ENCODE results near the gene HSPA6.
A peak's percentile ranks its signal among the peaks of the same experiment; 100 is the strongest.
"Not testable (repeated sequence)": the region's sequence is repeated elsewhere in the genome, so short reads cannot be mapped to it uniquely, and the experiment has no call there.

HSPA6 gene

DNA sequence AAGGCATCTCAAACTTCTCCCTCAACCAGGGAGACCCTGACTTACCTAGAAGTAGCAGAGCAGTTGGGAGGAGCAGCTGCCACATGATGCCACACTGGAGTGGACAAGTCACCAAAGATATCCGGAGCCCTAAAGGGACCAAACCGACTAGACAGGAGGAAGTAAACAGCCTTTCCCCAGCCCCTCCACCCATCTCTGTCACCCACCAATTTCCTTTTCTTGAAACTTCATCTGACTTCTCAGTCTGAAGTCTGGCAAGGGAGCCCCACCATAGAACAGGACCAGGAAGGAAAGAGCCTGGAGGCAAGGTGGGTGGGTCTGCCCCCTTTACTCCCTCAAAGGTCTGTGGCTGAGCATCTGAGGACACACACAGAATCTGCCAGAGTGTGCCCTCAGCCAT is 25.3 kb downstream of the HSPA6 start, which contains the start of gene FCGR3A:
FCGR3A (minus strand) TSS at position 167 of the 400 bp plus-strand sequence; CDS start at position 85, 82 bp downstream.
- FAIRE-seq (no peak), DNase-seq (ENCODE audit: insufficient read length) (no peak)
- TF ChIP-seq POLR2A (IDR thresholded peaks at IDR 0.05; ENCODE audit: low read depth, low read length) = no peak
- no peak for TF ChIP-seq POLR2AphosphoS5 (IDR thresholded peaks at IDR 0.05; ENCODE audit: low read depth, low read length)
- no peak for TF ChIP-seq TAF1 (IDR thresholded peaks at IDR 0.05; ENCODE audit: borderline replicate concordance, low read depth, low read length)

DNA sequence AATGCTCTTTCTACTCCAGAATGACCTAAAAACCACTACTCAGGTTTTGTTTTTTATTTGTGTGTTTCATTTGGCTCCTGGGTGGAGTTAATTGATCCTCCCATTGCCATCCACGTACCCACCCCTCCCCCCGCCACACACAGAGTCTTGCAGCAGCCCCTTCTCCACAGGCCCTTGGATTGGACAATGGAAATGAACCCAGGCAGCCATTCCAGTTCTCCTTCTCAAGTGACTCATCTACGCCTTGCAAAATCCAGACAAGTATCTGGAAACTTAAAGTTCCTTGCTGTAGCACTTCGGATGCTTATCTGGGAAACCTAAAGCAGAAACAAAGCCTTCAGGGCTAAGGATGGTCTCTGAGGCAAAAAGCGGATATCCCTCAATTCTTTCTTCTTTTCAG is 26.6 kb downstream of the HSPA6 start:
- not testable (repeated sequence) for DNase-seq (ENCODE audit: insufficient read length)
- peak; percentile 38 for FAIRE-seq

DNA sequence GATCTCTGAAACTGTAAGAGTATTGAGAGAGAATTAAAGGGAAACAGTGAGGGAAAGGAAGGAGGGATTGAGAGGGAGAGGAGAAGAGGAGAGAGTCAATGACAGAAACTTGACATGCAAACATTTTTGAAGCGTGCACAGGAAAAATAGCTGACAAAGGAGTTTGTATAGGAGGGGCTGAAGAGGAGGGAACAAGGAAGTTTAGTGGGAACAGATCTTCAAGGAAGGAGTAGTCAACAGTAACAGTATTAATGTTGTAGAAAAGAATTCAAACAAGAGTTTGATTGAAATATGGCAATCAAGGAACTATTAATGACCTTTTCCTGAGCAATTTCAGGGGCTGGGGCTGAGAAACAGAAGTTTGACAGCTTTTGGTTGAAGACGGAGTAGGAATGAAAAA is 29.3 kb downstream of the HSPA6 start:
- not testable (repeated sequence) for DNase-seq (ENCODE audit: insufficient read length)
- peak; percentile 54 for FAIRE-seq

DNA sequence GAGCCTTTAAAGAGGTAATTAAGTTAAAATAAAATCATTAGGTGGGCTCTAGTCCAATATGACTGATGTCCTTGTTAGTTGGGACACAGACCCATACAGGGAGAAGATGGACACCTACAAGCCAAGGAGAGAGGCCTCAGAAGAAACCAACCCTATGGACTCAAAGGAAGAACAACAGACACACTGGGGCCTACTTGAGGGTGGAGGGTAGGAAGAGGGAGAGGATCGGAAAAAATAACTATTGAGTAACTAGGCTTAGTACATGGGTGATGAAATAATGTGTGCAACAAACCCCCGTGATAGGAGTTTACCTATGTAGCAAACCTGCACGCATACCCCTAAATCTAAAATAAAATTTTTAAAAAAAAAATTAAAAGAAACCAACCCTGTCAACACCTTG is 30.0 kb downstream of the HSPA6 start:
- not testable (repeated sequence) for DNase-seq (ENCODE audit: insufficient read length); FAIRE-seq

DNA sequence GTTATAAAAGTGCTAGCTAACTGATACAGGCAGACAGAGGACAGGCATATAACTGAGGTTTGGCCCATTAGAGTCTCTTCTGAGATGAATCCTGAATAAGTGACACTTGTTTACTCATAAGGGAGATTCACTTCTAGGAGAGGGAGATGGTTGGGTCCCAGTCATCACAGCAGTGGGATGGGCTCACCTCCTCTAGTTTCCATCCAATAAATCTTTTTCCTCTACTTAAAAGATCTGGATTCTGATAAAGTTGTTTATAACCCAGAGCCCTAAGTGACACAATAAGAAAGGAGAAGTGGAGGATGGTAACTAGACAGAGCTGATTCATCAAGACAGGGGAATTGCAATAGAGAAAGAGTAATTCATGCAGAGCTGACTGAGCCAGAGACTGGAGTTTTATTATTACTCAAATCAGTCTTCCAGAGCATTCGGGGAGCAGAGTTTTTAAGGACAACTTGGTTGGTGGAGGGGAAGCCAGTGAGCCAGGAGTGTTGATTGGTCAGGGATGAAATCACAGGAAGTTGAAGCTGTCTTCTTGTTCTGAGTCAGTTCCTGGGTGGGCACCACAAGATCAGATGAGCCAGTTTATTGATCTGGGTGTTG is 30.6 kb downstream of the HSPA6 start:
- not testable (repeated sequence) for DNase-seq (ENCODE audit: insufficient read length)
- peak; percentile 77 for FAIRE-seq

DNA sequence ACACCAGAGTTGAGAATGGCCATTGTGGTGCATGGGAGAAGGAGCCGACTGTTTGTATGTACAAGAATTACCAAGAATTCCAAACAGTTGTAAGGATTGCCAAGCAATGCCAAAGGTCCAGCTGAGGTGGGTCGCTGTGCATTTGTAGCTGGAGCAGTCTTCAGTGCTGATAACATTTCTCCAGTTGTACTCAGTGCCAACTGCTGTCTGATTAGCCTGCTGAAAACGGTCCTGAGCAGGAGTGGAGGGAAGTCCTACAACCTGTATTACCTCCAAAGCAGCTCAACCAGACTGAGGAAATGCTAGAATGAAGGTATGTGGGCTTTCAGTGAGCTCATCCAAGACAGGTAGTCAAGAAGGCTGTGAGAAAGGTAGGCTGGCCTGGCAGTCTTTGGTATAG is 31.8 kb downstream of the HSPA6 start:
- not testable (repeated sequence) for DNase-seq (ENCODE audit: insufficient read length); FAIRE-seq

DNA sequence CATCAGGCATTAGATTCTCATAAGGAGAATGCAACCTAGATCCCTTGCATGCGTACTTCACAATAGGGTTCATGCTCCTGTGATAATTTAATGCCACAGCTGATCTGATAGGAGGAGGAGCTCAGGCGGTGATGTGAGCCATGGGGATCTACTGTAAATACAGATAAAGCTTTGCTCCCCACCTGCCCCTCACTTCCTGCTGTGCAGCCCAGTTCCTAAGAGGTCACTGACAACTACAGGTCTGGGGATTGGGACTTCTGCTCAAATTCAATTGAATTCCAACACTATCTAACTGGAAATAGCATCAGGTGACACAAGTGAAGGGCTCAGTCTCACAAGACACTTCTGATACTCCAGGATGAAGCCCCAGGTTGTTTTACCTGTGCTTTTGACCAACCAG is 32.6 kb downstream of the HSPA6 start:
- not testable (repeated sequence) for FAIRE-seq; DNase-seq (ENCODE audit: insufficient read length)

DNA sequence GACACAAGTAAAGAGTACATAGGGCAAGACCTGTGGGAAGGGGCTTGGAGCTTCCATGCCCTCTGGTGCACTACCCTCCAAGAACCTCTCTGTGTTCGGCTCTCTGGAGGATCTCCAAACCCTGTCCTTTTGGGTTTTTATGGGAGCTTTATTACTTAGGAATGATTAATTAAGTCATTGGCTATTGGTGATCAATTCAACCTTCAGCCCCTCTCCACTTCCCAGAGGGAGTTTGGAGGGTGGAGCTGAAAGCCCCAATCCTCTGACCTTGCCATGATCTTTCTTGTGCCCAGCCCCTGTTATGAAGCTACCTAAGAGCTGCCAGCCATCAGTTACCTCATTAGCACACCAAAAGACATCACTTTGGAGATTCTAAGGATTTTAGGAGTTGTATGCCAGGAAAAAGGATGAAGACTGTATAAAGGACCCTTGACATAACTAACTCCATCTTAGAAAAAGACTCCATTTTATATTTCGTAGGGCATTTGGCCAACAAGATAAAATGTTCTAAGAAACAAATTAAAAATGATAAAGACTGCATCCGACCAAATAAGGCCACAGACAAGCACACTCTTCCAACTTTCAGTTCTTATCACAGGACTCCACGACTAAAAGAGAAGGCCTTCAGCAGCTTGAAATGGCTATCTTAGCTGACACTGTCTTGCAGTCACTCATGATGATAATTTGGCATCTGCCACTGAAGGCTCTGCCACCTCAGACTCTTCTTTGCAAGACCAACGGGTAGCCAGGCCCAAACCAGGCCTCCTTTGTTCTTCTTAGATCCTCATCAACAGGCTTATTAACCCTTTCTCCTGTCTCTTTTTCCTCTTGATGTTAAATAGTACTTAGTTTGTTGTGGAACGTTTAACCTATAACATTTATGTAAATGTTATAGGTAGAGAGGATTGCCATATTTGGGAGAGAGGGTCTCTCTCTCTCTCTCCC is 33.4 kb downstream of the HSPA6 start:
- not testable (repeated sequence) for FAIRE-seq; DNase-seq (ENCODE audit: insufficient read length)

DNA sequence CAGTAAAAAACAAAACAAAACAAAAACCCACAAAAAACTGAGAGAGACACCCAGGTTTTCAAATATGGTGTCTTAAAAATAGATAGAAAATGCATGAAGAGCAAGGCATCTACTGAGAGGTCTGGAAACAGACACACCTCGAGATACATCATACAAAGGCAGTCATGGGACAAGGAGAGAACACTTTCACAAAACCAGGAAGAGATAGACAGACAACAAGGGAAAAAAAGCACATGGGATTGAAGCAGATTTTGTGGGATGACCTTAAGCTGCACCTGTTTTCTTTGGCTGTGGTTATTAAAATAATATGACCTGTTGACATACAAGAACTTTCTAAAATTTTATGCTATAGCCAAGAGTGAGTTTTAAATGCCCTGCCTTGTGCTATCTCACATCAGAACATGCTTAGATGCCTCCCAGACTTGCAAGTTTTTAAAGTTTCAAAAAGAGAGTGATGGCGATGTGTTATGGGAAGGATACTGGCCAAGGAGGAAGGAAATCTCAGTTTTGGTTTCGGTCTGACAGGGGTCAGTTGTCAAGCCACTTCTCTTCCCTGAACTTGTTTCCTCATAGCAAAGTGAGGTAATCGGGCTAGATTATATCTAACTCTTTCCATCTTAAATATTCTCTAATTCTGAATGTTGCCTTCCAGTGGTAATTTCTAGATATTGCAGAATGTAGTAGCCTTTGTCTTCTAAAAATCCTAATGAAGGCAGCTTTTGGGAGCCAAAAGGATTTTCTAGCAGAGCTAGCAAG is 36.8 kb downstream of the HSPA6 start:
- peak; percentile 75 for FAIRE-seq
- not testable (repeated sequence) for DNase-seq (ENCODE audit: insufficient read length)

DNA sequence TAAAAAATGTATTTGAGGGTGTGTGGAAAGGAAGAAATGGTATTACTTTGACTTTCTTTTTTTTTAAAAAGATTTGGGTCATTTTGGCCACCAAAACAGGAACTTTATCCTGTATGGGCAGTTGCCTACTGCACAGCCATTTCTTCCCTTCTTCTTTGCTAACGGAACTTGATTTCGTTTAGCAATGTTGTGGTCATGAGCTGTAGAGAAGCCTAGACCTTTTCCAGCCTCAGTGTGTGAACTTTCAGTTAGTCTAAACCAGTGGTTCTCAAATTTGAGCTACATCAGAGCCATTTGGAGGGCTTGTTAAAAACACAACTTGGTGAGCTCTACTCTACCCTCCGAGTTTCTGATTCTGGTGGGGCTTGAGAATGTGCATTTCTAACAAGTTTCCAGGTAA is 38.1 kb downstream of the HSPA6 start:
- FAIRE-seq = not testable (repeated sequence)

DNA sequence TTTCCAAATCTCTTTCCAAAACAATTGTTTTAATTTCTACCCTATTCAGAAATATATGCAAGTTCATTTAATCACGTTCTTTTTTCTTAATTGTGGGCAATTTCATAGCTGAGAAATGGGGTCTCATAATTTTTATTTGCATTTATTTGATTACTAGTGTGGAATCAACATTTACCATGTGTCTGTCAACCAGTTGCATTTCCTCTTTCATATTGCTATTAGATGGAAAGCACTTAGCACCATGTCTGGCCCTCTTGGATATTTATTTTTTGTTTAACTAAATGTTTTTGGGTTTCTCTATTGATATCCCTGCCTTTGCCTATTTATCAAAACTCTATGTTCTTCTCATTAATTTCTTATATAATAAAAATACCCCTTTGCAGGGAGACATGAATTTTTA is 39.2 kb downstream of the HSPA6 start:
- DNase-seq (ENCODE audit: insufficient read length); FAIRE-seq: not testable (repeated sequence)

More for the DNA sequence above, 38.1 kb downstream of the HSPA6 start:
- DNase-seq (ENCODE audit: insufficient read length) = not testable (repeated sequence)

DNA sequence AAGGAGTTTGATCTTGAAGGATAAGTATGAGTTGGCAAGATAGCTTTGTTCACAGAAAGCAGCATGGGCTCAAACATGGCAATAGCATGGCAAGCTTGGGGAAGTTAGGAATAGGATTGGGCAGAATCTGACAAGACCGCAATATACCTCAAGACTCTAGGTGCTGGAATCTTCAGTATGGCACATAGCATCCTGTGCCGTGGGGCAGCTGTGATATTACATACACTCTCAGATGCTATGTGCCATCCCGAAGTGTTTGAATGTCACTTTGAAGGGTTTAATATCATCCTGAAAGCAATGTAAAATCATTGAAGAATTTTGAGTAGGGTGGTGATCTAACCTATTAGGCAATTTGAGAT is 42.2 kb downstream of the HSPA6 start:
- FAIRE-seq; DNase-seq (ENCODE audit: insufficient read length): not testable (repeated sequence)

DNA sequence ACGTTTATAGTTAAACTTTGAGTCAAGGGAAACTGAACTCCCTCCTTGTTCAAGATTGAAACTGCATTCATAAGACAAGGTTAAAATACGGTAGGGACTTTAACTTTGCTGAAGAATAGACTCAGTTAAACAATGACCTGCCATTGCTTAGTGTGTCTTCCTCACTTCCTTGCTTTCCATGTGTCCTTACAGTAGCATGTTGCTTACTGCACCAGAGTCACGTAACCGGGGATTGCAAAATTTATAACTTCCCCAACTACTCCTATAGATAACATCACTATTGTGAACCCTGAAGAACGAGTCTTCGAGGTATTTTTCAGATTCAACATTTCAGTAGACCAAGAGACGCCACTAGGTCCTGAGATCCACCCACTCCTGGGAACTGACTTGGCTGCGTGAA is 47.4 kb downstream of the HSPA6 start:
- FAIRE-seq = peak; percentile 48
- DNase-seq (ENCODE audit: insufficient read length) = not testable (repeated sequence)

Data from GM12892 (cell line).